ENCODE results near the gene KIF1B. TPM values are rescaled to one million over a fixed set of nuclear protein-coding genes. Genes with fewer than 3 reads are reported as not detected.
"Not testable (repeated sequence)": the region's sequence is repeated elsewhere in the genome, so short reads cannot be mapped to it uniquely, and the experiment has no call there.

The KIF1B gene
- total RNA-seq, 1 donor from 2014 or later, result 78.4 TPM

DNA sequence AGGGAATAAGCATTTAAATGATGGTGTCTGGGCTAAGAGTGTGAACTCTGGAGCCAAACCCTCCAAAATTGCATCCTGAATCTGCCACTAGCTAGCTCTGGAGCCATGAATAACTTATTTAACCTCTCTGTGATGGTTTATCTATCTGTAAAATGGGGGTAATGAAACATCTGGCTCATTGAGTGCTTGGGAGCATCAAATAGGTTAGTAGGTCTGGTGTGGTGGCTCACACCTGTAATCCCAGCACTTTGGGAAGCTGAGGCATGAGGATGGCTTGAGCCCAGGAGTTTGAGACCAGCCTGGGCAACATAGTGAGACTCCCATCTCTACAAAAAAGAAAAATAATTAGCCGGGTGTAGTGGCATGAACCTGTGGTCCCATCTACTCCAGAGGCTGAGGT, 42.8 kb downstream of the KIF1B start:
- TF ChIP-seq, protein P1, sequence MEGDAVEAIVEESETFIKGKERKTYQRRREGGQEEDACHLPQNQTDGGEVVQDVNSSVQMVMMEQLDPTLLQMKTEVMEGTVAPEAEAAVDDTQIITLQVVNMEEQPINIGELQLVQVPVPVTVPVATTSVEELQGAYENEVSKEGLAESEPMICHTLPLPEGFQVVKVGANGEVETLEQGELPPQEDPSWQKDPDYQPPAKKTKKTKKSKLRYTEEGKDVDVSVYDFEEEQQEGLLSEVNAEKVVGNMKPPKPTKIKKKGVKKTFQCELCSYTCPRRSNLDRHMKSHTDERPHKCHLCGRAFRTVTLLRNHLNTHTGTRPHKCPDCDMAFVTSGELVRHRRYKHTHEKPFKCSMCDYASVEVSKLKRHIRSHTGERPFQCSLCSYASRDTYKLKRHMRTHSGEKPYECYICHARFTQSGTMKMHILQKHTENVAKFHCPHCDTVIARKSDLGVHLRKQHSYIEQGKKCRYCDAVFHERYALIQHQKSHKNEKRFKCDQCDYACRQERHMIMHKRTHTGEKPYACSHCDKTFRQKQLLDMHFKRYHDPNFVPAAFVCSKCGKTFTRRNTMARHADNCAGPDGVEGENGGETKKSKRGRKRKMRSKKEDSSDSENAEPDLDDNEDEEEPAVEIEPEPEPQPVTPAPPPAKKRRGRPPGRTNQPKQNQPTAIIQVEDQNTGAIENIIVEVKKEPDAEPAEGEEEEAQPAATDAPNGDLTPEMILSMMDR (IDR thresholded peaks at IDR 0.05; ENCODE audit: borderline replicate concordance), result no peak
- H3K4me3 ChIP-seq, result peak overlapping the region; percentile 15
- intact Hi-C loops (cut with micrococcal nuclease), result no loop called here
- peaks cover 69% of the 10 kb centered on the region for H3K4me1 ChIP-seq
- no peaks in the 10 kb centered on the region for H3K9me3 ChIP-seq (replicated peaks)
- DNase-seq, result no peak
- H3K27ac ChIP-seq (replicated peaks), result peak overlapping the region; percentile 81
- H3K27me3 ChIP-seq (ENCODE audit: low read depth), result no peaks in the 10 kb centered on the region
- peaks cover 12% of the 10 kb centered on the region for H3K36me3 ChIP-seq

DNA sequence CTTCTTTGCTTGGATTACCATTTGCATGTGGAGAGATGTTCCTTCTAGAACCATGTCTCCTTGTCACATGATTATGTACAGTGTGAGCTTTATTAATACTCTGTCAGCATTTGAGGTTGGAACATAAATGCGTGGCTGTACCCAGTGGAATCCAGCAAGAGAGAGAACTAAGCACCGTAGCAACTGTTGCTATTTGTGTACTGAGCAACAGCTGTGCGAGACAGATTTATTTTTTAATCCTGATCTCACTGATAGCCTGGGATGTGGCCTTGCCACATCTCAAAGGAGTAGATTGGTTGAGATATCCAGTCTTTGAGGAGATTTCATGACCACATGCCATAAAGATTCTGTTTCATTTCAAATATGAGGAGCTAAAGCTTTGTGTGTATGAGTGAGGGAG, 43.4 kb downstream of the KIF1B start:
- Histone ChIP-seq H3K9me3 (replicated peaks) (no peaks in the 10 kb centered on the region), H3K4me3 (no peak overlapping the region), H3K4me1 (peaks cover 73% of the 10 kb centered on the region), H3K27me3 (ENCODE audit: low read depth) (no peaks in the 10 kb centered on the region), H3K27ac (replicated peaks) (peak overlapping the region; percentile 81), H3K36me3 (peaks cover 17% of the 10 kb centered on the region)
- intact Hi-C loops (cut with micrococcal nuclease), result no loop called here
- DNase-seq, result no peak
- TF ChIP-seq, protein P1 (IDR thresholded peaks at IDR 0.05; ENCODE audit: borderline replicate concordance), result no peak

DNA sequence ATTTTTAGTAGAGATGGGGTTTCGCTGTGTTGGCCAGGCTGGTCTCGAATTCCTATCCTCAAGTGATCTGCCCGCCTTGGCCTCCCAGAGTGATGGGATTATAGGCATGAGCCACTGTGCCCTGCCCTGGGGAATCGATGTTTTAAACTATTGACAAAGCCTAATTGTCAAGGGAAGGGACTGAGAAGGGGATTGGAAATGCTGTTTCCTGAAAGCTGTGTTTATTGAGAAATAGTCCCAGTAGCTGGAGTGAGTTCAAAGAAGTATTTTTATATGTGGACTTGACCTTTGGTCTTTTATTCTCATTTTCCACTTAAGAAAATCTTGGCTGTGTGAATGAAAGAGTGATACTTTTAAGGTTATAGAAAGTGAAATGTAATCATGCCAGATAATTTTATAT, 47.5 kb downstream of the KIF1B start:
- no peak for DNase-seq
- H3K4me1 ChIP-seq, result peaks cover 38% of the 10 kb centered on the region

DNA sequence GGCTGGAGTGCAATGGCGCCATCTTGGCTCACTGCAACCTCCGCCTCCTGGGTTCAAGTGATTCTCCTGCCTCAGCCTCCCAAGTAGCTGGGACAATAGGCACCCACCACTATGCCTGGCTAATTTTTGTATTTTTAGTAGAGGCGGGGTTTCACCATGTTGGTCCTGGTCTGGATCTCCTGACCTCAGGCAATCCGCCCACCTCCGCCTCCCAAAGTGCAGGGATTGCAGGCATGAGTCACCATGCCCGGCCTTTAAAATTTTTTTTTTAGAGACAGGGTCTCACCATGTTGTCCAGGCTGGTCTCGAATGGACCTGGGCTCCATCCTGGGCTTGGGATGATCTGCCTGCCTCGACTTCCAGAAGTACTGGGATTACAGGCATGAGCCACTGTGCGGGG, 49.2 kb downstream of the KIF1B start:
- intact Hi-C loops (cut with micrococcal nuclease), result not testable (repeated sequence)

More for the DNA sequence above, 47.5 kb downstream of the KIF1B start:
- intact Hi-C loops (cut with micrococcal nuclease), result no loop called here
- Histone ChIP-seq H3K36me3 (peaks cover 58% of the 10 kb centered on the region), H3K9me3 (replicated peaks) (no peaks in the 10 kb centered on the region), H3K27me3 (ENCODE audit: low read depth) (no peaks in the 10 kb centered on the region), H3K4me3 (no peak overlapping the region), H3K27ac (replicated peaks) (peak overlapping the region; percentile 1)
- TF ChIP-seq, protein P1 (IDR thresholded peaks at IDR 0.05; ENCODE audit: borderline replicate concordance), result no peak

DNA sequence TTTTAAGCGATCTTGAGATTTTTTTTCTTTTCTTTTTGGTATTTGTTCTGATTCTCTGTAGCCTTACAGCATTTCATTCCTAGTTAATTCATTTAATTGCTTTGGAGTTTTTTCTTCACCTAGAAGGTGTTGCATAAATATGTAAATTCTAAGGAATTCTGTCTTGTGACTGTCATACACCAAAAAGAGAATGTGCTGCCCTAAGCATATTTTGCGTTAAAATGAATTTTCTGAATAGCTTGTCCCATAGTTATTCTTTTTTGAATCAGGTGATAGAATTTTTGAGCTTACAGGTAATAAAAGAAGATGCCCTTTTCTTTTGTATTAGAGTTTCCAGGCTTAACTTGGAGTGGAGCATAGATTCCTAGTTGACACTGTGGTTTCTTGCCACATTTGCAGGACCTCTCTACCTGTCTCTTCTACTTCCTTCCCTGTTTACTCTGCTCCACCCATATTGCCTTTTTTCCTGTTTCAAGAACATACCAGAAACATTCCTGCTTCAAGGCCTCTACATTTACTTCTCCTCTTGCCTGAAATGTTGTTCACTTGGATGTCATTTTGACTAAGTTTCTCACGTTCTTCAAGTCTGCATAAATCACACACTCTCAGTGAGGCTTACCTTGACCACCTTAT, 53.2 kb downstream of the KIF1B start:
- H3K4me3 ChIP-seq, result no peak overlapping the region
- H3K27ac ChIP-seq (replicated peaks), result no peak overlapping the region
- H3K36me3 ChIP-seq, result peaks cover 84% of the 10 kb centered on the region
- intact Hi-C loops (cut with micrococcal nuclease), result no loop called here
- H3K4me1 ChIP-seq, result peaks cover 14% of the 10 kb centered on the region
- TF ChIP-seq, protein P1 (IDR thresholded peaks at IDR 0.05; ENCODE audit: borderline replicate concordance), result no peak
- H3K27me3 ChIP-seq (ENCODE audit: low read depth), result no peaks in the 10 kb centered on the region
- H3K9me3 ChIP-seq (replicated peaks), result no peaks in the 10 kb centered on the region
- DNase-seq, result no peak

More for the DNA sequence above, 49.2 kb downstream of the KIF1B start:
- peaks cover 75% of the 10 kb centered on the region for H3K36me3 ChIP-seq
- H3K27me3 ChIP-seq (ENCODE audit: low read depth); H3K4me3 ChIP-seq; DNase-seq; H3K9me3 ChIP-seq (replicated peaks); H3K27ac ChIP-seq (replicated peaks): not testable (repeated sequence)
- H3K4me1 ChIP-seq, result peaks cover 21% of the 10 kb centered on the region

DNA sequence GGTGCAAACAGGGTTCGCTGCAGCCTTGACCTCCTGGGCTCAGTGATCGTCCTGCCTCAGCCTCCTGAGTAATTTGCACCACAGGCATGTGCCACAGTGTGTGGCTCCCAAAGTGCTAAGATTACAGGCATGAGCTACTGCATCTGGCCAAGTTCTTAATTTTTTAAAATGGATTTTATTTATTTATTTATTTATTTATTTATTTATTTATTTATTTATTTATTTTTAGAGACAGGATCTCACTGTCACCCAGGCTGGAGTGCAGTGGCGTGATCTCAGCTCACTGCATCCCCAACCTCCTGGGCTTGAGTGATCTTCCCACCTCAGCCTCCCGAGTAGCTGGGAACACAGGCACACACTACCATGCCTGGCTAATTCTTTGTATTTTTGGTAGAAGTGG, 54.7 kb downstream of the KIF1B start:
- no peak overlapping the region for H3K27ac ChIP-seq (replicated peaks)
- DNase-seq, result no peak
- H3K36me3 ChIP-seq, result peaks cover 84% of the 10 kb centered on the region
- no peaks in the 10 kb centered on the region for H3K9me3 ChIP-seq (replicated peaks)
- peaks cover 13% of the 10 kb centered on the region for H3K4me1 ChIP-seq
- H3K27me3 ChIP-seq (ENCODE audit: low read depth), result no peaks in the 10 kb centered on the region
- no peak overlapping the region for H3K4me3 ChIP-seq
- TF ChIP-seq, protein P1 (IDR thresholded peaks at IDR 0.05; ENCODE audit: borderline replicate concordance), result no peak
- intact Hi-C loops (cut with micrococcal nuclease), result no loop called here
